Tongue (tissue), 2 donors: ENCODE measurements around the gene SCYL1. TPM values are rescaled to one million over a fixed set of nuclear protein-coding genes. Genes with fewer than 3 reads are reported as not detected.
"Not testable (repeated sequence)": the region's sequence is repeated elsewhere in the genome, so short reads cannot be mapped to it uniquely, and the experiment has no call there.

Experiments used
- DNase-seq: peaks from one replicate; pipeline ENCODE4 v3.0.0-alpha.2; 2015
- total RNA-seq: library from RNA; depleted of rRNA; stranded (reverse); fragments of >200 nt; gene quantifications from one replicate; pipeline ENCODE4 v1.2.3, GENCODE V29; 2014

SCYL1 gene
- total RNA-seq, 1 donor from 2014 or later = 33.8 TPM

DNA sequence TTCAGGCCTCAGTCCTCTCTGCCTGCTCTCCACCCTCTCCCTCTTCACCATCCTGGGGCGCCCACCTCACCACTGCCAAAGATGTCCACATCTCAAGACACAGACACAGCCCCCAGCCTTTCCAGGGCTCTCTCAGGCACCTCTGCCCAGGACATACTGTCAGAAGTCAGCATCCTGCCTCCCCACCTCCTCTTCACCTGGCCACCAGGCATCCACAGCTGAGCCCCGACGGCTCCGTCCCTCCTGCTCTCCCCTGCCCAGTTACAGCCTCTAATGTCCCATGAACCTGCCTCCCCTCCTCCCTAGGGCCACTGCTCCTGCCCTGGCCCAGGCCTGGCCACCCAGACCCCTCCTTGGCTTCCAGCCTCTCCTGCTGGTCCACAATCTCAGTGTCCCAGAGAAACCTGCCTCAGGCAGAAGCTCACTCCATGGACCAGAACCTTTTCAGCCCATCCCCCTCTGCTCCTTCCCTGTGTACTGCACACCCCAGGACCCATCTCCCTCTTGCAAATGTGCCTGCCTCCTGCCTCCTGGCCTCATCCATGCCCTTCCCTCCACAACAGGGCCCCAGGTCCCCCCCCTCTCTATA lies 30.1 kb downstream of the SCYL1 start:
- DNase-seq = no peak

DNA sequence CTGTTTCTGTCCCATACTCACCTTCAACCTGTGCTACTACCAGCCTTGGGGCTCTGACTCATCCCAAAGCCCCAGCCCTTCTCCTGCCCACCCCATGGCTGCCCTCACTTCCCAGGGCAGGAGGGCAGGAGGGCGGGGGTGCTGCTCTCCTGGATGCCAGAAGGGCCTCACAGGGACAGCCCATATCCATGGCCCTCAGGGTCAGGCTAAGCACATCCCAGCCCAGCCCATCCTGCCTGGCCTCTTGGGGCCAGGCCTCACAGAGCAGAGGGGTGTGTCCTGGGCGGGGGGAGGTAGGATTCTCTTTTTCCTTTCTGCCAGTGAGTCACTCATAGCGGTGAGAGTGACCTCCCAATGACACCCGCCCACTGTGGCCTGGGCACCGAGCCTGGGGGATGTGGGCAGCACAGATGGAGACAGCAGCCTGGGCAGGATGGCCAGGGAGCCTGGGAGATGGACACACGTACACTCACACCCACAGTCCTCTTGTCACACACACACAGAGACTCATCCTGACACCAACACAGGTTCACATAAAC lies 30.9 kb downstream of the SCYL1 start:
- DNase-seq = no peak

DNA sequence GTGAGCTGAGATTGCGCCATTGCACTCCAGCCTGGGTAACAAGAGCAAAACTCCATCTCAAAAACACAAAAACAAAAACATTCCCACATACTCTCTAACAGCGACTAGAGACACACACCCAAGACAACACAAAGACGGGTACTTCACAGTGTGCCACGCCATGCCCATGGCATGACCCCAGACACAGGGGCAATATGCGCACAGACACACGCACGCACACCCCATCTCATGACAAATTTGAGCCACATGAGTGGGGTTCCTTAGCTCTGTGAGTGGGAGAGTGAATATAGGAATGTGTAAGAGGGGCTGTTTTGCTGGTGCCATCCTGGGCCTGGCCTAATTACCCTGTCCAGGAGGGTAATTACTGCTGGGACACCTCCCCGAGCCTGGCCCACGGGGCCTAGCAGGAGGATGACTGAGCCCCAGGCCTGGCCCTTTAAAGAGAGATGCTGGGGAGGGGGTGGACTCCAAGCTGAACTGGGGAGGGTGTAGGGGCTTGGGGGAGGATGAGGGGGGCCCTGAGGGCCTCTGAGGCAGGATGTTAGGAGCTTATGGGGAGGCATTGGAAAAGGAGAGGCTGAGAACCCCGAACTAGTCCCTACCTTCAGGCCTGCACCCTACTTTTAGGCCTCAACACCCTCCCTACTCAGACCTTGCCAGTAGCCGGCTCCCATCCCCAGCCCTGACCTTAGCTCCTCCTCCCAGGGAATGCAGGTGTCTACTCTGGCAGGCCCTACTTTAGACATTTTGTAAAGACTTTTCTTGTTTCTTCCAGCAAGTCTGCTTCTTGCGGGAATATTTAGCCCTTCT lies 31.8 kb downstream of the SCYL1 start:
- DNase-seq = no peak

DNA sequence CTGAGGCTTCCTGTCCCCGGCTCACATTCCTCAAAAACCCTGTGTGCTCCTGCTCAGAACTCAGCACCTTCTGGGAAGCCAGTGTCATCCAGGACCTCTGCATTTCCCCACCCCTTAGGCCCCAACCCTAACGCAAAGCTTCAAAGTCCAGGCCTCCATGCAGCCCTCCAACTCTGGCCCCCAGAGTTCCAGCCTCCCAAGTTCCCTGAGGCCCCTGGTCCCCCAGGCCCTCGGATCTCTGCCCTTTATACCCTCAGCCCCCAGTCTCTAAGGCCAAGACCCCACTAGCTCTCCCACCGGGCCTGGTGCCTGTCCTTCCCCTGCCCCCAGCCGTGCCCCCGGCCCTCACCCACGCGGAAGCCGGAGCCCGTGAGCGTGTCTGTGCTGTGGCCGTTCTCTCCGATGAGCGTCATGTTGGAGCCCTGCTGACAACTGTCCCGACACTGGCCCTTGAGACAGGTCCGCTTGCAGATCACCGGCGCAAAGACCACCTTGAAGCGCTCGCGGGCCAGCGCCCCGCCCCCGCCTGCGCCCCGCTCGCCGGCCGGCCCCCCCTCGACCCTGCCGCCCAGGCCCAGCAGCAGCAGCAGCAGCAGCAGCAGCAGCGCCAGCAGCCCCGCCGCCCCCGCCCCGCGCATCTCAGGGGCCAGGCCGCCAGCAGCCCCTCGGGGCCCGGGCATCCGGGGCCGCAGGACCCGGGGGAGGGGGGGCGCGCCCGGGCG lies 32.6 kb downstream of the SCYL1 start:
- DNase-seq = no peak

DNA sequence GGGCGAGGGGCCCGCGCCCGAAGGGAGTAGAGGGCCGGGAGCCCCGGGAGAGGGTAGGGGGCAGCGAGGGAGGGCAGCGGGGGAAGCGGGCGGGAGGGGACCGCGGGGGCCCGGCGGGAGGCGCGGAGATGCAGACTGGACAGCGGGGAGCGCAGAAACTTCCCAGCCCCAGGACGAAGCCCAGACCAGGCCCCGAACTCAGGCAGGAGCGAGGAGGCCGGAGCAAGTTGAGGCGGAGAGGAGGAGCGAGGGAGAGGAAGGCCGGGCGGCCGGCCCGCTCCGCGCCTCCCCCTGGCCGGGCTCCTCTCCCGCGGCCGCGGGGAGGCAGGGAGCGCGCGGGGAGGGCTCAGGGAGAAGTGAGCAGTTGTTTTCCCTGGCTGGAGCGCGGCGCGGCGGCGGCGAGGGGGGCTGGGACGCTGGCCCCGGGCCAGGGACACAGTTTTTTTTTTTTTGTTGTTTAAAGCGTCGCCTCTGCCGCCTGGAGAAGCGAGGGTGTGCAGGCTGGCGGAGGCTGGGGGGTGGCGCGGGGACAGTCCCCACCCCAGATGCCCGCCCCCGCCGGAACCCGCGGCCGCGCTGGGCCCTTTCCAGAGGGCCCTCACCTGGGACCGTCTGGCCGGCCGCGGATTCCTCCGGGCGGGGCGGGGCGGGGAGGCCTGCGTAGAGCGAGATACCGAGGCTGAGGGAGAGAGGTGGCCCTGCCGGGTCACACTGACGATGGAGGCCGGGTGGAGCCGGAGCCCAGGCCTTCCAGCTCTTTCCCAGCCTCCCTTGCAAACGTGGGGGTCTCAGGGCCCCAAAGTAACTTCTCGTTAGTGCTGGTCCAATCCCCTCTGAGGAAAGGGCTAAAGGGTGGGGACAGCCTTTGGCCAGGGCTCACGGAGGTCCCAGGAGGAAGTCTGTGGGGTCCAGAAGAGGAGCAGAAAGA lies 33.4 kb downstream of the SCYL1 start, which contains the start of gene LTBP3:
Gene LTBP3 (minus strand): TSS at position 358 of the 928 bp plus-strand sequence. CDS start 400 bp downstream, outside the sequence.
- peak; percentile 94 for DNase-seq

DNA sequence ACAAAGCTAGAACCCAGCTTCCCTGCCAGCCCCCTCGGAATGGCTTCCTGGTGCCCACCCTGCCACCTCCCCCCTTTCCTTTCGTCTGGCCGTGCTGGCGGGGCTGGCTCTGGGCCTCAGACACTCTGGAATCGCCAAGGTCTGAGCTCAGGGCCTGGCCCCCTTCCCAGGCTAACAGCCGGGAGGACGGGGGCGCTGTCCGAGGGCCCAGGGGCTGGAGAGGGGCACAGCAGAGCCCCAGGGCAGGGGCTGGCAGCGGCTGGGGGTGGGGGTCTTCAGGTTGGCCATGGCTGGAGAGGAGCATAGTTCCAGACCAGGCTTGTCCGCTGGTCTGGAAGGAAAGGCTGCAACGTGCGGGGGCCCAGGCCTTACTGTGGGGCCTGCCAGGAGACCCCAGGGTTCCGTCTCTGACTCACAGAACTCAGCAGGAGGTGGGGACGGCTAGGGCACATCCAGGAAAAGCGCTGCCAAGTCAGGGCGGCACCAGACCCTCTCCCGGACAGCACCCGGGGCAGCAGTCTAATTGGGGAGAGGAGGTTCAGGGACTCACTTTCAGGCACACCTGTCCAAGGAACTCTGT lies 34.1 kb downstream of the SCYL1 start:
- DNase-seq = no peak

DNA sequence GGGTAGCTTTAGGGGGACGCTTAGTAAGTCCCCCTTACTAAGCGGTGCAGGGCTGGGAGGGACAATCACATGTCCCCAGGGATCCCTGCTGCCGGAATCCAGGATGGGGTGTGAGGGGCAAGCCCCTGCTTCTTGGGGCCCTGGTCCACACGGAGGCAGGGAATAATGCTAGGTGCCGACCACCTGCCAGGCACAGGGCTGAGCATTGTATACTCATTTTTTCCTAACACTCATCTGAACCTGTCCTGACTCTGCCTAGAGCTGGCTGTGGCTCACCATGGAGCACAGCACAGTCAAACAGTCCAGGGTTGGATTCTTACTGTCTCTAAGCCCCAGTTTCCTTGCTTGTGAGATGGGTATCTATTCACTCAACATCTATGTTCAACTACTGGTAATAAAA lies 34.7 kb downstream of the SCYL1 start:
- DNase-seq = no peak

DNA sequence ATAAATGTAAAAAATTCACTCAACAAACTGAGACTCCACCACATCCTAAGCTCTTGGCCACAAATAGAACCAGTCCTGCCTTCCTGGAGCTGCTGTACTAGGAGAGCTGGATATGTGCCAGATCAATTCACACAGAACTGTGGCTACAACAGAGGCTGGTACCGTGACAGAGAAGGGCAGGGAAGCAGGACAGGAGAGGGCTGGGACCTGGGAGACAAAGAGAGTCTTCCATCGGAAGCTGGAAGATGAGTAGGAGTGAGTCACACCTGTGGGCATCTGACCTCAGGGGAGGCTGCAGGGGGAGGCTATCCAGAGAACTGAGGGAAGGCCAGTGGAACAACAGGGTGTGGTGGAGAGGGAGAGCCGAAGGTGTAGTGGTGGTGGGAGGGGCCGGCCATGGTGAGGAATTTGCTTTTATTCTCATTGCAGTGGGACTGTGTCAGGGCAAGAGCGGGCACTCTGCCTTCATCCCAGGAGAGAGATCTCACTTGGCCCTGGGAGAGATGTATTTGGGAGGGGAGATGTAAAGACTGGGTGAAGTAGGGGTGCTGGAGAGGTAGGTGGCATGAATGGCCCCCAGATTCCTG lies 35.2 kb downstream of the SCYL1 start:
- DNase-seq = peak; percentile 58

DNA sequence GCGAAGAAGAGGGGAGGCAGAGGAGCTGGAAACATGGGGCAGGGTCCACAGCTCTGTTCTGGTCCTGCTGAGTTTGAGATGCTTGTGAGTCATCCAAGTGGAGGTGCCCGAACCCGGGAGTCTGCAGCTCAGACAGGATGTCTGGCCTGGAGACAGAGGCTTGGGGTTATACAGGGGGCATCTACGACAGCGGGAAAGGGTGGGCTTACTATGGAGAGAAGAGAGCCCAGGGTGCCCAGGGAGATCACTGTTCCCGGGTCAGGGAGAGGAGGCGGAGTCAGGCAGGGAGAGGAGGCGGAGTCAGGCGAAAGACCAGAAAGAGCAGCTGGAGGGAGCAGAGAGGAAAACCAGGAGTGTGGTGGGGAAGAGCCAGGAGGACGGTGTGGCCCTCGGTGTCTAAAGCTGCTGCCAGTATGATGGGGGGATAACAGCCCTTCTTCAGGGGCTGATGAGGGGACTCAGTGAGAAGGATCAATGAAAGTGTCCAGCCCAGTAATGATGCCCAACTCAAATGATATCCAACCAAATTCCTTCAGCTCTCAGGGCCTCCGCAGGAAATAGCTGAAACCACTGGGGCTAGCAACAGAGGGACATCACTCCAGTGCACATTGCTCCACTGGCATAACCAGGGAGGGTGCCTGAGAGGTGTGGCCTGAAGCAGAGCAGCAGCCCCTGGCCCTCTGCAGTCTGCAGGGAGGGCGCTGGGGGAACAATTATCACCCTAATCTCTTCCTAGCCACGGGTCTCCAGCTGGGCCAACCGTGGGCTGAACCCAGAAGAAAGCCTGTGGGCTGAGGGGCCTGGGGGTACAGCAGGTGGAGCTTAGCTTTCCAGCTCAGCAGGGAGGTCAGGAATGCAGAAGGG lies 35.9 kb downstream of the SCYL1 start:
- peak; percentile 80 for DNase-seq

DNA sequence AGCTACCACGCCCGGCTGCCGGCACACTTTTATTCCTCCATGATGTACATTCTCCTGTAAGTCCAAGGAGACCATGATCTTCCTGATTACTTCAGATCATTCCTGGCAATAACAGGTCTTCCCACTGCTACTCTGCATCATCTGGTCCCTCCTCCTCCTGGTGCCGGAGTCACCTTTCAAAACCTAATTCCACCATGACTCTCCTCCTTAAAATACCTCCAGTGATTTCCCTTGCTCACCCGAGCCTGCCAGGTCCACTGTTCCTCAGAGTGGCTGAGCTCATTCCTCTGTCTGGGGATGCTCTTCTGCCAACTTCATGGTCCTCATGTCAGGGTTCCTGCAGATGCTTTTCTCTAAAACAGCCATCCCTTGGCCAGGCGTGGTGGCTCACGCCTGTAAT lies 37.1 kb downstream of the SCYL1 start:
- DNase-seq = no peak

DNA sequence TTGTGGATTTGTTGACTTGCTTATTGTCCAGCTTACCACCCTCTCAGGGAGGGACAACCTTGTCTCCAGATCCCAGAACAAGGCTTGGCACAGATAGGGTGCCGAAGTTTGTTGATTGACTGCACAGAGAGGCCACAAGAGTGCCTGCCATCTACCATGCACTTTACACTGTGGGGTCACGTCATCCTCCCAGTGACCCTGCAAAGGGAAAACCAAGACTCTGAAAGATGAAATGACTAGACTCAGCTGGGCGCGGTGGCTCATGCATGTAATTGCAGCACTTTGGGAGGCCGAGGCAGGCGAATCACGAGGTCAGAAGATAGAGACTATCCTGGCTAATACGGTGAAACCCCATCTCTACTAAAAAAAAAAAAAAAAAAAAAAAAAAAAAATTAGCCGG lies 37.9 kb downstream of the SCYL1 start:
- no peak for DNase-seq

DNA sequence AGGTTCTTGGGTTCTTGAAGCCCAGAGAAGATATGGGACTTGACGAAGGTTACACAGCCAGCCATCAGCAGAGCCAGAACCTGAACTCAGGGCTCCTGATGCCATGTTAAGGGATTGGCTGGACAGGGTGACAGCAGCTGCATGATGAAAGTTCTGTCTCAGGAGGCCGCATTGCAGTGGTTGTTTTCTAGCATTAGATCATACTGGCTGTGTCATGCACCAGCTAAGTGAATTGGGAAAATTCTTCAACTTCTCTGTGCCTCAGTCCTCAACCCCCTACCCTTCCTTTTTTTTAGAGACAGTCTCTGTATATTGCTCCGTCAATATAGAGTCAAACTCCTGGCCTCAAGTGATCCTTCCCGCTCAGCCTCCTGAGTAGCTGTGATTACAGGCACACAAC lies 38.7 kb downstream of the SCYL1 start:
- no peak for DNase-seq

DNA sequence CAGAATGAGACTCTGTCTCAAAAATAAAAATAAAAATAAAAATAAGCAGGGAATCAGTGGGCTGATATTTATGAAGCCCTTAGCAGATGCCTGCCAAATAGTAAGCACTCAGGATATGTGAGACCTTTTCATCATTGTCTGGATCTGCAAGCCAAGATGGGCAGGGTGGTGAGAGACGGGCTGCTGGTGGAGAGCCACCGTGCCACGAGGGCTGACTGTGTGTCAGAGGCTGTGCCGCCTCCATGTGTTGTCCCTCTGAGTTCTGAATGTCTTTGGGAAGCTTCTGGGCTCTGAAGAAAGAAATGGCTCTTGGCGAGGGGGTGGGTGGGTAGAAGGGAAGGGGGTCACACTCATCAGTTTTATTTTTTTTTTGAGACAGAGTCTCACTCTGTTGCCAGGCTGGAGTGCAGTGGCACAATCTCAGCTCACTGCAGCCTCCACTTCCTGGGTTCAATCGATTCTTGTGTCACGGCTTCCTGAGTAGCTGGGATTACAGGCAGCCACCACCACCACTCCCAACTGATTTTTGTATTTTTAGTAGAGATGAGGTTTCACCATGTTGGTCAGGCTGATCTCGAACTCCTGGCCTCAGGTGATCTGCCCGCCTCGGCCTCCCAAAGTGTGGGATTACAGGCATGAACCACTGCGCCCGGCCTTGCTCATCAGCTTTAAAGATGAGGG lies 40.1 kb downstream of the SCYL1 start:
- not testable (repeated sequence) for DNase-seq

DNA sequence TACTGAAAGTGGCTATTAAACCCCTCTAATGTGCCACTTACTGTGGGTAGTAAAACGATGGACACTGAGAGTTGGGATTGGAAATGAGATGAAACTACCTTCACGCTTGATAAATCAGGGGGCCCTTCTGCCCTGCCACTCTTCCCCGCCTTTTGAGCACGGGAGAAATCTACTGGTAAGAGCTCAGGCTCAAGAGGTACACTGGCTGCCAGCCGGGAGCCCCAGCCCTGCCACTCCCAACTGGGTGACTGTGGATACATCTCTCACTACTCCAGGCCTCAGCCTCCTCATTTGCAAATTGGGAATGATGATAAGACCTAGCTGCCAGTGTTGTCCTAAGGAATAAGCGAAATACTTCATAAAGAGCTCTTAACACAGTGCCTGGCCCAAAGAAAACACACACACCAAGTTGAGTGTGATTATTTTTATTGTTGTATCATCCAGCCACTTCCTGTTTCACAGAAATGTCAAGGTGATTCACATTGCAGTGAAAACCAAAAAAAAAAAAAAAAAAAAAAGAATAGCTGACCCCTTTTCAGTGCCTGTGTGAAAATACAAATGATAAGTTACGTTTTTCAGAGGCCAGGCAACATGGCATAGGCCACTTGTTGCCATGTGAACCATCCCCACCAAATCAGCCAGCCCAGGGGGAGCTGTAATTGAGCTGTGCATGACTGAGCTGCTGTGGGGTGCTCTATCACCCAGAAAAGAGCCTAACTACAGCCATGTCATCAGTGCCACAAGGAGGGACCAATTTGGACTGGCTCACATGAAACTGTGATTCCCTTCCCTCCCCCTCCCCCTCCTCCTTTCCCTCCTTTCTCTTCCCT lies 41.0 kb downstream of the SCYL1 start:
- DNase-seq = no peak

DNA sequence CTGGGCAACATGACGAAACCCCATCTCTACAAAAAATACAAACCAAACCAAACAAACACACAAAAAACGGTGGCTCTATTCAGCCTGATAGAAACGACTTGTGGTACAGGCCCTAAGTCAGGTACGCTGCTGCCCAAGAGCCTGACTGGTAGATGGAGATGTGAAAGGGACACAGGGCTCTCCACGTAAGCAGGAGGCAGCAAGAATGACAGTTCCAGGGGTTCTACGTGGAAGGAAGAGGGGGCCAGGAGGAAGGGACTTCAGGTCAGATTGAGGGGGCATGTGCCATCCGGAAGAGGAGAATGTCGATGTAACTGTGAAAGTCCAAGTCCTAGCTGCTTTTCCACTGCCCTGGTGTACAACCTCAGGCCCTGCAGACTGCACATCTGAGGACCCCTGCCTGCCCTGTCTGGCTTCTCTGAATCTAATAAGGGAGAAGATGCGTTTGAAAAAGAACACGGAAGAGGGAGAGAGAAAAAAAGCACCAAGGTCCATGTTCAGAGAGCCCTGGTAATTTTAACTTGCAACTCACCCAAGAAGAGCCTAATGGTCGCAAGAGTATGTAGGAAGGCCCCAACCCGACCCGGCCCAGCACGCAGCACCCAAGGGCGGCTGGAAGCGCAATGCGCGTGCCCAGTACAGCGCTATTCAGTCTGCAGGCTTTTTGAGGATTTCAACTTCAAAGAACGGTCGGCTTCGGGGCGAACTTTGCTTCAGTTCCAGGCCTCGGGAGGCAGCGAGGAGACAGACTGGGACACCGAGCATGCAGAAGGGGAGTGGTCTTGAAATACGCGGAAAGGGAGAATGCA lies 44.5 kb downstream of the SCYL1 start:
- no peak for DNase-seq

DNA sequence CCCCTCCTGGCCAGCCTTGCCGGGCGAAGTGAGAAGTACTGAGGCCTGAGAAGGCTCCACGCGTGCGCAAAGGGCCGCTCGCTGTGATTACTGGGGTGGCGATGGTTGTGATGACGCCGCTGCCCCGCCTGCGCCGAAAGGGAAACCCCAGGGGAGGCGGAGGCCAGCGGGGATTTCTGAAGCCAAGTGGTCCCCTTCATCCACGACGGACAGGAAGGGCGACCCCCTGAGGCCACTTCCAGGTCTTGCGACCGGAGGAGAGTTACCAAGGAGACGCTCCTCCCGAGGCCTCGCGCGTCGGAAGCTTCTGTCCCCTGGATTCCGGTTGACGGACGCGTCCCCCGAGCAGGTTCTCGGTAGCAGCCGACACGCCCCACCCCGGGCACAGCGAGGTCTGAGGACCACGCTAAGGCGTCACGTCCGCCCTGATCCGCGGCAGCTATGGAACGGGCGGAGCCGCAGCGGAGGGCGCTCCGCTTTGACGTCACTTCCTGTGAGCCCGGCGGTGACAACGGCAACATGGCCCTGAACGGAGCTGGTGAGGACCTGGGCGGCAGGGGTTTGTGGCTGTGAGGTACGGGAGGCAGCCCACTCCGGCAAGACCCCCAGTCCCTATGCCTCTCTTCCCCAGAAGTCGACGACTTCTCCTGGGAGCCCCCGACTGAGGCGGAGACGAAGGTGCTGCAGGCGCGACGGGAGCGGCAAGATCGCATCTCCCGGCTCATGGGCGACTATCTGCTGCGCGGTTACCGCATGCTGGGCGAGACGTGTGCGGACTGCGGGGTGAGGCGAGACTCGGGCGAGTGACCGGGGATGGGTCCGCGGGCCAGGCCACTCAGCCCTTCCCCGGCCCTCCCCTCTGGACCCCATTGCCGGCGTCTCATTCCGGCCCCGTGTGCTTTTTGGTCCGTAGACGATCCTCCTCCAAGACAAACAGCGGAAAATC lies 45.4 kb downstream of the SCYL1 start, which contains the start of gene ZNRD2:
Gene ZNRD2 (plus strand): TSS at position 505 of the 946 bp plus-strand sequence. CDS start 15 bp downstream, at position 520.
- peak; percentile 99 for DNase-seq
